ENCODE results near the gene CHST10.

DNA sequence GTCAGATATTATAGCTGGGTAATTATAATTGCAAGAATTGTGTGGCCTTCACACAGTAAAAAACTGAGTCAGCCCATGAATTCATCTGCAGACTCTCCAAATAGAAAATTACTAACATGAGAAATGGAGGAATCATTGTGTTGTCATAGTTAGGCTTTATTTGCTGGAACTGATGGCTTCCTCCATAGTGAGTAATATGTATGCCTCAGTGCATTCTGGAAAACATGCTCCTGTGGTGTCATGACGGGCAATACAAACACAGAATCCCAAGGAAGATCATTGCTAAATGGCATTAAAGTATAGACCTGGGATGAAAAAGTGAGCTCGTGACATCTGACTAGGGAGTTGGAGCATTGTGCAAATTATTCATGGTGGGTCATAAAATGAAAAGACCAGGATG, 29.2 kb upstream of the CHST10 start:
- TF ChIP-seq, protein P1, sequence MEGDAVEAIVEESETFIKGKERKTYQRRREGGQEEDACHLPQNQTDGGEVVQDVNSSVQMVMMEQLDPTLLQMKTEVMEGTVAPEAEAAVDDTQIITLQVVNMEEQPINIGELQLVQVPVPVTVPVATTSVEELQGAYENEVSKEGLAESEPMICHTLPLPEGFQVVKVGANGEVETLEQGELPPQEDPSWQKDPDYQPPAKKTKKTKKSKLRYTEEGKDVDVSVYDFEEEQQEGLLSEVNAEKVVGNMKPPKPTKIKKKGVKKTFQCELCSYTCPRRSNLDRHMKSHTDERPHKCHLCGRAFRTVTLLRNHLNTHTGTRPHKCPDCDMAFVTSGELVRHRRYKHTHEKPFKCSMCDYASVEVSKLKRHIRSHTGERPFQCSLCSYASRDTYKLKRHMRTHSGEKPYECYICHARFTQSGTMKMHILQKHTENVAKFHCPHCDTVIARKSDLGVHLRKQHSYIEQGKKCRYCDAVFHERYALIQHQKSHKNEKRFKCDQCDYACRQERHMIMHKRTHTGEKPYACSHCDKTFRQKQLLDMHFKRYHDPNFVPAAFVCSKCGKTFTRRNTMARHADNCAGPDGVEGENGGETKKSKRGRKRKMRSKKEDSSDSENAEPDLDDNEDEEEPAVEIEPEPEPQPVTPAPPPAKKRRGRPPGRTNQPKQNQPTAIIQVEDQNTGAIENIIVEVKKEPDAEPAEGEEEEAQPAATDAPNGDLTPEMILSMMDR (IDR thresholded peaks at IDR 0.05), result no peak
- TF ChIP-seq POLR2A (IDR thresholded peaks at IDR 0.05), result no peak
